K562 (cell line): ENCODE data around the gene DOCK6.

Experiments
- BMI1 ChIP-seq: fragments of 150-350 bp; IDR thresholded peaks from 2 replicates; pipeline ENCODE4 v1.6.1; 2014; ENCODE audit warnings: low read length
- CTCF ChIP-seq, 3 experiments: IDR thresholded peaks in 2 of 3; conservative IDR thresholded peaks in 1 of 3; 2 replicates each; pipeline ENCODE4 v1.5.1; 2011 to 2012; ENCODE audit warnings: low read length in 3 of 3, mild to moderate bottlenecking in 3 of 3, control low read depth in 2 of 3, improper control_type of control experiment in 1 of 3, inconsistent platforms in 1 of 3, low read depth in 1 of 3, mixed read lengths in 1 of 3, moderate library complexity in 1 of 3; ENCODE audit not compliant: insufficient read depth in 2 of 3
- GTF2A2 ChIP-seq: IDR thresholded peaks from 2 replicates; pipeline ENCODE4 v1.6.1; 2016; ENCODE audit warnings: mild to moderate bottlenecking, missing genetic modification characterization, missing compliant biosample characterization
- MTF1 ChIP-seq: fragments of 250-450 bp; sonication (Bioruptor Pico); IDR thresholded peaks from 2 replicates; pipeline ENCODE4 v1.9.0; 2021; ENCODE audit warnings: moderate library complexity, mild to moderate bottlenecking, inconsistent platforms, borderline replicate concordance
- POLR2A ChIP-seq: fragments of 450-650 bp; conservative IDR thresholded peaks from 2 replicates; pipeline ENCODE4 v1.6.1; 2016
- ZNF586 ChIP-seq: fragments of 450-650 bp; formaldehyde crosslinking; conservative IDR thresholded peaks from 2 replicates; pipeline ENCODE4 v1.4.0; 2020; ENCODE audit warnings: mild to moderate bottlenecking, moderate library complexity

GRCh38 chr19:11273989-11274388 lies 11.7 kb upstream of the DOCK6 start:
- TF ChIP-seq MTF1 (CRISPR knock-in tag): no peak
- no peak for TF ChIP-seq CTCF (IDR thresholded peaks at IDR 0.05 in 2 of 3, conservative IDR thresholded peaks at IDR 0.05 in 1 of 3; ENCODE audit: insufficient read depth in 2 of 3, low read depth in 1 of 3, low read length in 3 of 3)
- no peak for TF ChIP-seq BMI1
- TF ChIP-seq GTF2A2 (tag): no peak
- no peak for TF ChIP-seq POLR2A
- TF ChIP-seq ZNF586 (CRISPR knock-in tag): no peak
